Glomerular endothelial cell (primary cell): Measurements from ENCODE around the gene PAQR3. TPM values are rescaled to one million over a fixed set of nuclear protein-coding genes. Genes with fewer than 3 reads are reported as not detected.

Experiments
- DNase-seq: peaks from one replicate; pipeline ENCODE4 v3.0.0-alpha.2; 2011; ENCODE audit warnings: low read depth, low spot score; ENCODE audit errors: extremely low read depth
- total RNA-seq: library from RNA; depleted of rRNA; stranded (reverse); fragments of >200 nt; gene quantifications from 2 replicates; pipeline ENCODE4 v1.2.3, GENCODE V29; 2015

PAQR3 gene
- total RNA-seq: 10.9 and 15.2 TPM in 2 replicates

DNA sequence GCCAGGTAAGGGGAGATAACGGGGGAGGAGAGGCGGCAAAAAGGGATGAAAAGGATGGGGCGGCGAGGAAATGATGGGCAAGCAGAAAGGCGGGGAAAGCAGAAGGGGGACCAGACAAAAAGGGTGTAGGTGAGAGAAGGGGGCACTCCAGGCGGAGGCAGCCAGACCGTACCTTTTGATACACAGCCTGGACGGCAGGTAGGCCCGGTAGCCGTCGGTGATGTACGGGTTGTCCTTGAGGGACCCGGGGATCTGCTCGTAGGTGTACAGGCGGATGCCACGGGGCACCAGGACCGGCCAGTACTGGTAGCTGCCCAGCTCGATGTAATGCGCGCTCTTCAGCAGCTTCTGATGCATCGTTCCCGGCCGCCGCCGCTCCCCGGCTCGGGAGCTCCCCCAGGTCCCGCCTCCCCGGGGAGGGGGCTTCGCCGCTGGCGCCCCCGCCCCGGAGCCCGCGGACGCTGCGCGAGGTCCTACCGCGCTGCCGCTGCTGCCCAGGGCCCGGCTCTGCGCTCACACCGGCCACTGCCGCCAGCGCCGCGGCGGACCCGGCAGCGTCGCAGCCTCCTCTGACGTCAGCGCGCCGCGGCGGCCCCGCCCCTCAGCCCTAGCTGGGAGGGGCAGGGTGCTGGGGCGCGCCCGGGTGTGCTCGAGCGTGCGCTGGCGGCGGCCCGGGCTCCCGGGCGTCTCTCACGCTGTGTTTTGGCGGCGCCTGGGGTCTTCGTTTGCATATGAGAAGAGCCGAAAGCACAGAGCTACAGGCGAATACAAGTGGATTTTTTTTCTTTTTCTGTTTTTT lies at the start of gene PAQR3:
TSS of gene PAQR3 (minus strand) at position 571 of the 799 bp plus-strand sequence. CDS start at position 357, 214 bp downstream.
- DNase-seq: no peak

DNA sequence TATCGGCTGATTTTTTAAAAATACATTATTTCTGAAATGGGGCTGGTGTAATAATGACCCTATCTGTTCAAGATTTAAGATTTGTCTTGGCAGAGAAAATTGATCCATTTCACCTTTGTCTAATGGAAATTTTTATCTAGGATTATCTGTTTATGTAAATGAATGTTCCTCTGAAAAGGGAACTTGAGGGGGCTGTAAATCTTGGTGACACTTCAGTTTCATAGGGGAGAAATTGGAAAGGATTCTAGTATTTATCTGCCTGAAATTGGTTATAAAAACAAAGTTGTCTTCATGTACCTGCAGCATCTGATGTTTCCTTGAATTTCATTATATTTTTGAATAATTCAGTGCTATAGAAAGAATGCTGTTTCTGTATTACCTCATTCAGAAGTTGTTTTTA lies 48.4 kb upstream of the PAQR3 start:
- no peak for DNase-seq

- no peak for DNase-seq
Measured at GRCh38 chr4:78984593-78984992, 45.4 kb upstream of the PAQR3 start.

GRCh38 chr4:78975865-78976264 lies 36.6 kb upstream of the PAQR3 start:
- no peak for DNase-seq

DNA sequence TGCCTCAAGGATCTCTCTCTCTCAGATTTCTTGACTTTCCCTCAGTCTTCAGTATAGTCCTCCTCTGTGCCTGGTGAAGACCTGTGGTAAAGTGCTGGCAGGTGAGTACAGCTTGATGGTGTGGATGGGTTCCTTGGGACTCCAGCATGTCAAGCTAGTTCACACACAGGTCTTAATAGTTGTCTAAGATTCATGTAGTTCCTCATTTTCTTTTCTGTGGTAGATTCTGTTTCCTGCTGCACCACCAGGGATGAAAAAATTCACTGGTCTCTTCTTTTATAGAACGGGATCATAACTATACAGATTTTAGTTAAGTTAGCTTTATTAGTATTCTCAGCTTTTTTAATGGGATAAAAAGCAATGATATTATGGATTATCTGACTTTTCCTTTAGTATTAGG lies 32.5 kb upstream of the PAQR3 start:
- no peak for DNase-seq

DNA sequence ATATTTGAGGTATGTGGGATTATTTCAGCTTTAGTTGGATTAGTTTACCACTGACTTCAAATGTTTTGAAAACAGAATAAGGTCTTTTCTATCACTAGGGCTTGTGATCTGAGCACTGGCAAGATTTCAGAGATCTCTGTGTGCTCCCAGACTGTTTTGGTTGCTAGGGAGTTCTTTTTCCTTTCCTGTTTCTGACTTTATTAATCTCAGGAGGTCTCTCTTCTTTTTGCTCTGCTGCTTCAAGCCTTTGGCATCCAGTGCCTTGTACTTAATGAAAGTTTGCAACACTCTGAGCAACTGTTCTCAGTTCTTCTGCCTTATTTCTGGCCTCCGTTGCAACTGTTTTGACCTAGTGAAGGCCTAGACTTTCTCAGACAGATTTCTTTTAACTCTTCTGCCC lies 32.1 kb upstream of the PAQR3 start:
- no peak for DNase-seq

DNA sequence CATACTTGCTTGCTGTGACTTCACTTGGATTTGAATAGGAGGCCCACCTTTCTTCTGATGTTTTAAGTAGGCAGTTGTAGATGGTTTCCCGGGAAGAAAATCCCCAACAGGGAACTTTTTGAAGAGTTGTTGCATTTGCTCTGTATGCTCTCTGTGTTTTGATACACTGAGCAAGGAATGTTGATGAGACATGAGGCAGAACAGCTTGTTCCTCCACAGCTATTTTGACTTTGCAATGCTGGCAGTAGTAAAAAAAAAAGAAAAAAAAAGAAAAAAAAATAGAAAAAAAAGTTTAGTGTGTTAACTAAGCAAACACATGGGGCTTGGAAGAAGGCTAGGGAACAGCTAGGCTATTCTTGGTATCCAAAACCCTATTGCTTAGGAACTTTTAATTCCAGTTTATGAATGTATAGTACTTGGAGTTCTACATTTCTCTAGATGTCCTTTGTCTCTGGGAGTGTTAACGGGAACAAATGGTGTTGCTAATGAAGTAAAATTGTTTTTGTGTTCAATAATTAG lies 23.4 kb upstream of the PAQR3 start:
- DNase-seq: no peak

- no peak for DNase-seq
Measured at GRCh38 chr4:78960926-78961325, 21.7 kb upstream of the PAQR3 start.

DNA sequence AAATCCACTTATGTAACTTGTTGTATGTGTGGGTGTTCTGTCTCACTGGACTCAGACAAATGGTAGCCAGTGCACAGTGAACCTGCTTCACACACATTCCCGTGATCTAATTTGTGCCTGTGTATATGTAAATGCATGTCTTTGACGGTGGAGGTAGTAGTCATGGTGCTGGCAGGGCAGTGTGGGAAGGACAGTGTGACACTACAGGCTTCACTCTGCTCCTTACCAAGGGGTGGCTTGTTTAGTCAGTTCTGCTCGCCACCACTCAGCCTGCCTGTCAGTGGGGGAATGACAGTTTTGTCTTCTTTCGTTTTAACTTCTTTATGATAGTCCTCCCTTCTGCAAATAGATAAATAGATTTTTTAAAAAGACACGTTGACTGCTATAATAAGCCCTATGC lies 17.7 kb upstream of the PAQR3 start:
- DNase-seq: no peak

DNA sequence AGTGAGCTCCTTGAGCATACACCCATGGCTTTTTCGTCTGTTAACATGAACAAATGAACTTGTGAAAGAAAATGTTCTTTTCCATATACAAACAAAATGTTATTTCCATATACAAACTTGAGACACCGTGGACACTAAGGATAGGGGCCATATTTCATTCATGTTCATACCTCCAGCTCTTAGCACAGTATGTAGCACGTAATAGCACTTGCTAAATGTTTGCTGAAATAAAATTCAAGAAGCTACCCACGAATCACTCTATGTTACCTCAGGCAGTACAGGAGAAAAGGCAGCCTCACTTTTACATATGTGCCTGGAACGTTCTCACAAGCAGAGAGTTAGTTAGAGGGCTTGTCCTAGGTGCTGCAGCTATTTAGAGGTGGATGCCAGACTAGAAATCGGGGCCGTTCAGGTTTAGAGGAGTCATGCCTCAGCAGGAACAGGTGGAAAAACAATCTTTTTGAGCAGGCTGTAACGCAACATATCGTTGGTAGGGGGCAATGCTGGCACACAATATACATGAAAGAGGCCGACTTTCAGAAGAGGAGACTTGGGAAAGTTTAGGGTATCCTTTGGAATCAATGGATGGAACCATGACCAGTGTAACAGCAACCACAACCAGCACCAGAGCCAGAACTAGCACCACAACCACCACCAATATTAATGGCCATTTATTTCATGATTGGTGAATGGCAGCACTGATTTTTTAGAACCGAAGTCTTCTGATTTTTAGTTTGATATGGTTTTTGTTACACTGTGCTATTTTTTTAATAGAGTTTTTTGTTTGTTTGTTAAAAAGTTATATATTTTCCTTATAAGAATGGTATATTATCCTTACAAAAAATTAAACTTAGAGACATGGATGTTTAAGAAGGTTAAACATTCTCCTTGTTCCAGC lies 14.8 kb upstream of the PAQR3 start:
- DNase-seq: no peak

- no peak for DNase-seq
Measured at GRCh38 chr4:78953231-78953630, 14.0 kb upstream of the PAQR3 start.

GRCh38 chr4:78951862-78952472 lies 12.7 kb upstream of the PAQR3 start:
- DNase-seq: no peak

DNA sequence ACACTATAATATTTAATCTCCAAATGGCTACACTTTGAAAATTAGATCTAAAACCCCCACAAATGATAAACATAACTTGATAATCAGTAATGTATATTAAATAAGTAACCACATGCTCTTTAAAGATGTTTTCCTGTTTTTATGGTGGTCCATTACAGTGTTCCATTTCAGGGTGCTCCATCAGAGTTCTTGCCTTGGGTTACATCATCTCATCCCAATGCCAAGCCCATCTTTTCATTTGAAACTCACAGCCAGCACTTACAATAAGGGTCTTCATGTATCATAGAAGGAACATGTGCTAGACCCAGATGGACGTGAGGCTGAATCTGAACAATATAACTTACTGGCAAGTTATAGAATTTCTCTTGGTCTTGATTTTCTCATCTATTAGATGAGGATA lies 10.5 kb upstream of the PAQR3 start:
- no peak for DNase-seq

DNA sequence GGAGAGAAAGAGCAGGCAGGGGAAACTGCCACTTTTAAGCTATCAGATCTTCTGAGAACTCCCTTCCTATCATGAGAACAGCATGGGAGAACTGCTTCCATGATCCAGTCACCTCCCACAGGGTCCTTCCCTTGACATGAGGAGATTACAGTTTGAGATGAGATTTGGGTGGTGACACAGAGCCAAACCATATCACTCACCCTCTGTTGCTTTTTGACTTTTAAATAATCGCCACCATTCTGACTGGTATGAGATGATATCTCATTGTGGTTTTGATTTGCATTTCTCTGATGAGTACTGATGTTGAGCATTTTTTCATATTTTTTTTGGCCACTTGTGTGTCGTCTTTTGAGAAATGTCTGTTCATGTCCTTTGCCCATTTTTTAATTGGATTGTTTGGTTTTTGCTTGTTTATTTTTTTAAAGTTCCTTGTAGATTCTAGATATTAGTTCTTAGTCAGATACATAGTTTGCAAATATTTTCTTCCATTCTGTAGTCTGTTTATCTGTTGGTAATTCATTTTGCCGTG lies 6.5 kb upstream of the PAQR3 start:
- no peak for DNase-seq

- DNase-seq: no peak
Measured at GRCh38 chr4:78944381-78944780, 5.1 kb upstream of the PAQR3 start.

GRCh38 chr4:78940752-78941151 lies 1.5 kb upstream of the PAQR3 start:
- no peak for DNase-seq

- DNase-seq: no peak
Measured at GRCh38 chr4:78939667-78940008, 400 bp upstream of the PAQR3 start.

GRCh38 chr4:78938474-78938867 lies 767 bp downstream of the PAQR3 start:
- DNase-seq: no peak

GRCh38 chr4:78937837-78938236 lies 1.4 kb downstream of the PAQR3 start:
- DNase-seq: no peak

GRCh38 chr4:78936989-78937388 lies 2.2 kb downstream of the PAQR3 start:
- no peak for DNase-seq

DNA sequence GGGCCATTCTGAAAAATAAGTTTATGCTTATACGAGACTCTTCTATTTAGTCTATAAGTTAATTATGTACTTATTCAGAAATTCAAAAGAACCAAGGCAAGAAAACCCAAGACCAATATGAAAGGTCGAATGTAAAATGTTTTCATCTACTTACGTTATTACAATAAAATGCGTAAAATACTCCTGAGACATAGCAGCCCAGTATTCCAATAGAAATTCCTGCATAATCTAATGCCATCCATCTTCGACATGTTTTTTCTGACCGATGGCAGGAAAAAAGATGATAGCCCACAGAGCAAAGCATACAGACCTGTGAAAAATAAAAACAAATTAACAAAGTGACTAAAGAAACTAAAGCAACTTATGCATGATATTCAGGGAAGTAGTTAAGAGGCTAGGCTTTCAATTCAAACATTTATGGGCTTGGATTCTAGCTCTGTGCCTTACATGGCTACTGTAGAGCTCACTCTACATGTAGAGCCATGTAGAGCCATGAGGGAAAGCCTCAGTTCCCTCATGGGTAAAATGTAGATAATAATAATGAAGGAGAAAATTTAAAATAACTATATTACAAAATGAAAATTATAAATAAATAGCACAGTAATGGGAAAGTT lies 9.1 kb downstream of the PAQR3 start:
- no peak for DNase-seq
